Measurements from ENCODE around the gene CLEC3B. TPM values are rescaled to one million over a fixed set of nuclear protein-coding genes. Genes with fewer than 3 reads are reported as not detected.

The CLEC3B gene
- total RNA-seq, 2 donors from 2014 or later = 9.6 to 28.9 TPM

GRCh38 chr3:45033791-45034190 lies 7.7 kb downstream of the CLEC3B start:
- H3K36me3 ChIP-seq = no peaks in the 10 kb centered on the region
- H3K9ac ChIP-seq (ENCODE audit: low read depth in 2 of 2, low read length in 2 of 2) = no peak overlapping the region
- no peak overlapping the region for H3K4me3 ChIP-seq
- peaks cover 8% of the 10 kb centered on the region for H3K4me1 ChIP-seq
- H3K27ac ChIP-seq = no peak overlapping the region
- no peaks in the 10 kb centered on the region for H3K27me3 ChIP-seq
- intact Hi-C loops (cut with DNase I) = loop anchor here (10.0 kb wide), 2 partner anchors 499 to 621 kb away; no protein-coding TSS in a partner anchor
- H3K9me3 ChIP-seq = no peaks in the 10 kb centered on the region
- TF ChIP-seq CTCF (IDR thresholded peaks at IDR 0.05) = no peak
- no peak for DNase-seq

- intact Hi-C loops (cut with DNase I) = loop anchor here (5.0 to 10.0 kb wide), 3 partner anchors 463 to 620 kb away; no protein-coding TSS in a partner anchor
- Histone ChIP-seq H3K4me1 (peaks cover 8% of the 10 kb centered on the region), H3K36me3 (no peaks in the 10 kb centered on the region), H3K9ac (ENCODE audit: low read depth in 2 of 2, low read length in 2 of 2) (peak overlapping the region; percentile 18 to 44), H3K27ac (no peak overlapping the region), H3K4me3 (no peak overlapping the region), H3K27me3 (no peaks in the 10 kb centered on the region), H3K9me3 (no peaks in the 10 kb centered on the region)
- DNase-seq = peak; percentile 62
- TF ChIP-seq CTCF (IDR thresholded peaks at IDR 0.05) = no peak
Measured at GRCh38 chr3:45034612-45035252, 8.6 kb downstream of the CLEC3B start.

- Histone ChIP-seq H3K27ac (no peak overlapping the region), H3K4me1 (peaks cover 8% of the 10 kb centered on the region), H3K4me3 (peak overlapping the region; percentile 29), H3K27me3 (no peaks in the 10 kb centered on the region), H3K9ac (ENCODE audit: low read depth in 2 of 2, low read length in 2 of 2) (peak overlapping the region in 1 of 2 donors; percentile 29), H3K9me3 (no peaks in the 10 kb centered on the region), H3K36me3 (no peaks in the 10 kb centered on the region)
- TF ChIP-seq CTCF (IDR thresholded peaks at IDR 0.05) = no peak
- intact Hi-C loops (cut with DNase I) = loop anchor here (2.0 to 10.0 kb wide), 4 partner anchors 175 to 619 kb away; no protein-coding TSS in a partner anchor
- peak; percentile 34 for DNase-seq
Measured at GRCh38 chr3:45035441-45036301, 9.6 kb downstream of the CLEC3B start.

- H3K9ac ChIP-seq (ENCODE audit: low read depth in 2 of 2, low read length in 2 of 2) = no peak overlapping the region
- H3K9me3 ChIP-seq = no peaks in the 10 kb centered on the region
- peak; percentile 98 for DNase-seq
- no peaks in the 10 kb centered on the region for H3K36me3 ChIP-seq
- intact Hi-C loops (cut with DNase I) = loop anchor here (2.0 to 10.0 kb wide), 4 partner anchors 173 to 617 kb away; no protein-coding TSS in a partner anchor
- no peak overlapping the region for H3K4me3 ChIP-seq
- no peaks in the 10 kb centered on the region for H3K27me3 ChIP-seq
- peak; percentile 90 for TF ChIP-seq CTCF (IDR thresholded peaks at IDR 0.05)
- peaks cover 8% of the 10 kb centered on the region for H3K4me1 ChIP-seq
- H3K27ac ChIP-seq = no peak overlapping the region
Measured at GRCh38 chr3:45037720-45038455, 11.8 kb downstream of the CLEC3B start.

- TF ChIP-seq CTCF (IDR thresholded peaks at IDR 0.05) = no peak
- Histone ChIP-seq H3K4me1 (no peaks in the 10 kb centered on the region), H3K36me3 (no peaks in the 10 kb centered on the region), H3K27ac (no peak overlapping the region), H3K27me3 (no peaks in the 10 kb centered on the region), H3K9me3 (no peaks in the 10 kb centered on the region), H3K9ac (ENCODE audit: low read depth in 2 of 2, low read length in 2 of 2) (no peak overlapping the region), H3K4me3 (no peak overlapping the region)
- intact Hi-C loops (cut with DNase I) = no loop called here
- no peak for DNase-seq
Measured at GRCh38 chr3:45041666-45042065, 15.6 kb downstream of the CLEC3B start.
